ENCODE results near the gene BRD2.
A peak's percentile ranks its signal among the peaks of the same experiment; 100 is the strongest.
"Not testable (repeated sequence)": the region's sequence is repeated elsewhere in the genome, so short reads cannot be mapped to it uniquely, and the experiment has no call there.

Gene BRD2

GRCh38 chr6:32968093-32968866, at the start of gene BRD2:
TSS of gene BRD2 (plus strand) at chr6:32968594. CDS start at chr6:32972899, 4,305 bp downstream.
- peak; percentile 95 to 100 (median 98) for DNase-seq

- no peak for DNase-seq
Observed at GRCh38 chr6:32920715-32921114, 47.7 kb upstream of the BRD2 start.

- no peak for DNase-seq
Observed at GRCh38 chr6:32922083-32922482, 46.3 kb upstream of the BRD2 start.

GRCh38 chr6:32931211-32931610, 37.2 kb upstream of the BRD2 start:
- DNase-seq, result no peak

GRCh38 chr6:32932132-32932868, 36.1 kb upstream of the BRD2 start:
- DNase-seq, result no peak

GRCh38 chr6:32933661-32934085, 34.7 kb upstream of the BRD2 start:
- DNase-seq, result peak in 11 of 14 donors; percentile 10 to 61 (median 43)

GRCh38 chr6:32935551-32936238, 32.7 kb upstream of the BRD2 start:
- no peak for DNase-seq

GRCh38 chr6:32936239-32937152, 31.9 kb upstream of the BRD2 start:
- peak in 1 of 14 donors; percentile 22 for DNase-seq

GRCh38 chr6:32937230-32937633, 31.2 kb upstream of the BRD2 start:
- peak in 5 of 14 donors; percentile 8 to 35 (median 20) for DNase-seq

GRCh38 chr6:32938494-32938893, 29.9 kb upstream of the BRD2 start:
- DNase-seq, result no peak

GRCh38 chr6:32940656-32941213, 27.7 kb upstream of the BRD2 start, which contains the start of gene HLA-DMB:
TSS of gene HLA-DMB (minus strand) at chr6:32941028. CDS start at chr6:32940807, 221 bp downstream.
- DNase-seq, result peak in 7 of 14 donors; percentile 15 to 57 (median 36)

GRCh38 chr6:32941214-32941768, 27.1 kb upstream of the BRD2 start:
- DNase-seq, result peak in 1 of 14 donors; percentile 54

- not testable (repeated sequence) for DNase-seq
Observed at GRCh38 chr6:32942555-32943123, 25.8 kb upstream of the BRD2 start.

GRCh38 chr6:32943864-32944649, 24.3 kb upstream of the BRD2 start:
- peak in 3 of 14 donors; percentile 13 to 24 (median 21) for DNase-seq

- DNase-seq, result no peak
Observed at GRCh38 chr6:32945108-32945760, 23.2 kb upstream of the BRD2 start.

- DNase-seq, result no peak
Observed at GRCh38 chr6:32945953-32946352, 22.4 kb upstream of the BRD2 start.

- DNase-seq, result no peak
Observed at GRCh38 chr6:32946893-32947292, 21.5 kb upstream of the BRD2 start.

GRCh38 chr6:32947552-32948465, 20.6 kb upstream of the BRD2 start:
- no peak for DNase-seq

Data from C1 segment of cervical spinal cord (tissue), 14 donors.